ENCODE results near the gene NUP98. TPM values are rescaled to one million over a fixed set of nuclear protein-coding genes. Genes with fewer than 3 reads are reported as not detected.

NUP98 gene
- total RNA-seq, 2 experiments from 2014 or later, result 161 to 186 TPM

GRCh38 chr11:3627291-3627690 is 170.1 kb downstream of the NUP98 start:
- no peak for TF ChIP-seq CTCF (IDR thresholded peaks at IDR 0.05)
- no peak for DNase-seq
- peaks cover 10% of the 10 kb centered on the region for H3K4me1 Mint-ChIP-seq (ENCODE audit: low read depth)
- Histone ChIP-seq H3K27me3 (ENCODE audit: control insufficient read depth in 1 of 2, insufficient read depth in 2 of 2, low read length in 2 of 2) (no peaks in the 10 kb centered on the region), H3K27ac (ENCODE audit: low read depth in 1 of 2, low read length in 2 of 2) (no peak overlapping the region), H3K9me3 (ENCODE audit: control insufficient read depth in 1 of 2, insufficient read depth in 1 of 2, low read length in 2 of 2) (peaks cover 0 to 4% of the 10 kb centered on the region in 2 experiments), H3K4me3 (ENCODE audit: low read length) (no peak overlapping the region), H3K36me3 (ENCODE audit: insufficient read depth, low read length) (no peaks in the 10 kb centered on the region), H3K4me1 (ENCODE audit: insufficient read depth, low read length) (no peaks in the 10 kb centered on the region)
- H3K36me3 Mint-ChIP-seq (ENCODE audit: low read depth), result no peaks in the 10 kb centered on the region
- no peaks in the 10 kb centered on the region for H3K9me3 Mint-ChIP-seq
- no peak overlapping the region for H3K27ac Mint-ChIP-seq
- H3K27me3 Mint-ChIP-seq, result no peaks in the 10 kb centered on the region
- H3K4me3 Mint-ChIP-seq, result no peak overlapping the region
- intact Hi-C loops (cut with DNase I, micrococcal nuclease), result no loop called here
- ChIA-PET POLR2A (no interaction called here), CTCF (interaction anchor here (0.7 kb wide), 1 partner anchor 14 kb away, joined by 7 read pairs; no protein-coding TSS in a partner anchor)
- no peak for ATAC-seq (ENCODE audit: poor library complexity)

GRCh38 chr11:3626250-3626960 is 170.9 kb downstream of the NUP98 start:
- peaks cover 0 to 4% of the 10 kb centered on the region in 2 experiments for H3K9me3 ChIP-seq (ENCODE audit: control insufficient read depth in 1 of 2, insufficient read depth in 1 of 2, low read length in 2 of 2)
- no peak overlapping the region for H3K27ac ChIP-seq (ENCODE audit: low read depth in 1 of 2, low read length in 2 of 2)
- no peak for TF ChIP-seq CTCF (IDR thresholded peaks at IDR 0.05)
- no peaks in the 10 kb centered on the region for H3K4me1 ChIP-seq (ENCODE audit: insufficient read depth, low read length)
- no peaks in the 10 kb centered on the region for H3K36me3 ChIP-seq (ENCODE audit: insufficient read depth, low read length)
- Mint-ChIP-seq H3K4me1 (ENCODE audit: low read depth) (peaks cover 10% of the 10 kb centered on the region), H3K36me3 (ENCODE audit: low read depth) (no peaks in the 10 kb centered on the region), H3K9me3 (no peaks in the 10 kb centered on the region), H3K27ac (no peak overlapping the region), H3K4me3 (no peak overlapping the region), H3K27me3 (no peaks in the 10 kb centered on the region)
- ChIA-PET POLR2A (no interaction called here), CTCF (no interaction called here)
- no peaks in the 10 kb centered on the region for H3K27me3 ChIP-seq (ENCODE audit: control insufficient read depth in 1 of 2, insufficient read depth in 2 of 2, low read length in 2 of 2)
- ATAC-seq (ENCODE audit: poor library complexity) (no peak), DNase-seq (peak in 4 of 14 experiments; percentile 2 to 46 (median 24))
- H3K4me3 ChIP-seq (ENCODE audit: low read length), result no peak overlapping the region
- intact Hi-C loops (cut with DNase I, micrococcal nuclease), result no loop called here

Other genes with a start within 250 kb of the NUP98 start
- not detected for gene ART5, start 155.6 kb downstream of the NUP98 start, total RNA-seq
- not detected for gene ART1, start 152.4 kb downstream of the NUP98 start, total RNA-seq
- gene CHRNA10, start 126.2 kb downstream of the NUP98 start, total RNA-seq, result under 1 TPM; 0.33 to 0.39 TPM
- 10 to 100 TPM; 20.9 to 23.6 TPM for gene PGAP2, start 11.0 kb upstream of the NUP98 start, total RNA-seq
- gene RHOG, start 43.4 kb upstream of the NUP98 start, total RNA-seq, result 100 to 1,000 TPM; 101 to 106 TPM
- 10 to 100 TPM; 89.0 to 94.9 TPM for gene STIM1, start 58.1 kb upstream of the NUP98 start, total RNA-seq

All from CD4-positive, alpha-beta T cell (primary cell).